HL-60 (cell line): ENCODE measurements around the gene FUBP1.

Source experiments
- DNase-seq, 2 experiments: peaks; one replicate each; pipeline ENCODE4 v3.0.0-alpha.2; 2010 to 2020; ENCODE audit warnings: low read depth in 1 of 2, low spot score in 1 of 2
- H3K27ac ChIP-seq: fragments of 250-450 bp; sonication (Bioruptor Pico); replicated peaks from 2 replicates; pipeline ENCODE4 v1.5.1; 2020; ENCODE audit warnings: mild to moderate bottlenecking, moderate library complexity
- H3K27me3 ChIP-seq: fragments of 250-450 bp; sonication (Bioruptor Pico); 2 replicates; pipeline ENCODE4 v1.5.1; 2021; ENCODE audit warnings: mild to moderate bottlenecking, moderate library complexity; ENCODE audit not compliant: insufficient read depth, poor library complexity, severe bottlenecking
- H3K4me3 ChIP-seq: replicated peaks from 2 replicates; pipeline ENCODE4 v1.5.1; 2011; ENCODE audit warnings: mild to moderate bottlenecking, control low read depth, low read length; ENCODE audit not compliant: insufficient read depth
- GABPA ChIP-seq: IDR thresholded peaks from 2 replicates; pipeline ENCODE4 v1.6.1; 2012; ENCODE audit warnings: low read depth
- POLR2AphosphoS5 ChIP-seq: IDR thresholded peaks from 2 replicates; pipeline ENCODE4 v1.6.1; 2012; ENCODE audit warnings: low read depth
- SPI1 ChIP-seq: IDR thresholded peaks from 2 replicates; pipeline ENCODE4 v1.6.1; 2012; ENCODE audit warnings: low read depth, mild to moderate bottlenecking, borderline replicate concordance
- TF ChIP-seq, protein P1 (sequence below): IDR thresholded peaks from 2 replicates; pipeline ENCODE4 v1.6.1; 2012; ENCODE audit warnings: low read depth; ENCODE audit not compliant: insufficient replicate concordance
- TF ChIP-seq, protein P2 (sequence below): IDR thresholded peaks from one replicate; pipeline ENCODE4 v1.5.1; 2011; ENCODE audit warnings: low read length, control low read depth, inconsistent platforms; ENCODE audit not compliant: insufficient read depth

Gene FUBP1

DNA sequence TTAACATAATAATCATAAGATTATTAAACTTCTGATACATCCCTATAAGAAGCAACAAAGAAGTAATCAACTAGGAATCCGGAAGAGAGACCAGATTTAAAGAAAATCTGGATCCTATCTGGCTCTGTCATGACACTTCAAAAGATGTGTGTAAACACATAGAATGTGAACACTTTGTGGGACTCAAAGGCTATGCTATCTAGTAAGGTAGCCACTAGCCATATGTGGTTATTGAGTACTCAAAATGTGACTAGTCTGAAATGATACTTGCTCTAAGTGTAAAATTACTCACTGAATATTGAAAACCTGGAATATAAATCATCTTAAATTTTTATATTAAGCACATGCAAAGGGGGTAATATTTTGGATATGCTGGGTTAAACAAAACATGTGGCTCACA is 8.7 kb downstream of the FUBP1 start:
- no peak for TF ChIP-seq SPI1
- no peak for TF ChIP-seq POLR2AphosphoS5
- TF ChIP-seq, protein P1, sequence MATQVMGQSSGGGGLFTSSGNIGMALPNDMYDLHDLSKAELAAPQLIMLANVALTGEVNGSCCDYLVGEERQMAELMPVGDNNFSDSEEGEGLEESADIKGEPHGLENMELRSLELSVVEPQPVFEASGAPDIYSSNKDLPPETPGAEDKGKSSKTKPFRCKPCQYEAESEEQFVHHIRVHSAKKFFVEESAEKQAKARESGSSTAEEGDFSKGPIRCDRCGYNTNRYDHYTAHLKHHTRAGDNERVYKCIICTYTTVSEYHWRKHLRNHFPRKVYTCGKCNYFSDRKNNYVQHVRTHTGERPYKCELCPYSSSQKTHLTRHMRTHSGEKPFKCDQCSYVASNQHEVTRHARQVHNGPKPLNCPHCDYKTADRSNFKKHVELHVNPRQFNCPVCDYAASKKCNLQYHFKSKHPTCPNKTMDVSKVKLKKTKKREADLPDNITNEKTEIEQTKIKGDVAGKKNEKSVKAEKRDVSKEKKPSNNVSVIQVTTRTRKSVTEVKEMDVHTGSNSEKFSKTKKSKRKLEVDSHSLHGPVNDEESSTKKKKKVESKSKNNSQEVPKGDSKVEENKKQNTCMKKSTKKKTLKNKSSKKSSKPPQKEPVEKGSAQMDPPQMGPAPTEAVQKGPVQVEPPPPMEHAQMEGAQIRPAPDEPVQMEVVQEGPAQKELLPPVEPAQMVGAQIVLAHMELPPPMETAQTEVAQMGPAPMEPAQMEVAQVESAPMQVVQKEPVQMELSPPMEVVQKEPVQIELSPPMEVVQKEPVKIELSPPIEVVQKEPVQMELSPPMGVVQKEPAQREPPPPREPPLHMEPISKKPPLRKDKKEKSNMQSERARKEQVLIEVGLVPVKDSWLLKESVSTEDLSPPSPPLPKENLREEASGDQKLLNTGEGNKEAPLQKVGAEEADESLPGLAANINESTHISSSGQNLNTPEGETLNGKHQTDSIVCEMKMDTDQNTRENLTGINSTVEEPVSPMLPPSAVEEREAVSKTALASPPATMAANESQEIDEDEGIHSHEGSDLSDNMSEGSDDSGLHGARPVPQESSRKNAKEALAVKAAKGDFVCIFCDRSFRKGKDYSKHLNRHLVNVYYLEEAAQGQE, result no peak
- TF ChIP-seq GABPA, result no peak
- TF ChIP-seq, protein P2, sequence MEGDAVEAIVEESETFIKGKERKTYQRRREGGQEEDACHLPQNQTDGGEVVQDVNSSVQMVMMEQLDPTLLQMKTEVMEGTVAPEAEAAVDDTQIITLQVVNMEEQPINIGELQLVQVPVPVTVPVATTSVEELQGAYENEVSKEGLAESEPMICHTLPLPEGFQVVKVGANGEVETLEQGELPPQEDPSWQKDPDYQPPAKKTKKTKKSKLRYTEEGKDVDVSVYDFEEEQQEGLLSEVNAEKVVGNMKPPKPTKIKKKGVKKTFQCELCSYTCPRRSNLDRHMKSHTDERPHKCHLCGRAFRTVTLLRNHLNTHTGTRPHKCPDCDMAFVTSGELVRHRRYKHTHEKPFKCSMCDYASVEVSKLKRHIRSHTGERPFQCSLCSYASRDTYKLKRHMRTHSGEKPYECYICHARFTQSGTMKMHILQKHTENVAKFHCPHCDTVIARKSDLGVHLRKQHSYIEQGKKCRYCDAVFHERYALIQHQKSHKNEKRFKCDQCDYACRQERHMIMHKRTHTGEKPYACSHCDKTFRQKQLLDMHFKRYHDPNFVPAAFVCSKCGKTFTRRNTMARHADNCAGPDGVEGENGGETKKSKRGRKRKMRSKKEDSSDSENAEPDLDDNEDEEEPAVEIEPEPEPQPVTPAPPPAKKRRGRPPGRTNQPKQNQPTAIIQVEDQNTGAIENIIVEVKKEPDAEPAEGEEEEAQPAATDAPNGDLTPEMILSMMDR, result no peak
- no peak overlapping the region for H3K4me3 ChIP-seq
- no peak for DNase-seq
- H3K27me3 ChIP-seq, result no peaks in the 10 kb centered on the region
- H3K27ac ChIP-seq, result no peak overlapping the region

DNA sequence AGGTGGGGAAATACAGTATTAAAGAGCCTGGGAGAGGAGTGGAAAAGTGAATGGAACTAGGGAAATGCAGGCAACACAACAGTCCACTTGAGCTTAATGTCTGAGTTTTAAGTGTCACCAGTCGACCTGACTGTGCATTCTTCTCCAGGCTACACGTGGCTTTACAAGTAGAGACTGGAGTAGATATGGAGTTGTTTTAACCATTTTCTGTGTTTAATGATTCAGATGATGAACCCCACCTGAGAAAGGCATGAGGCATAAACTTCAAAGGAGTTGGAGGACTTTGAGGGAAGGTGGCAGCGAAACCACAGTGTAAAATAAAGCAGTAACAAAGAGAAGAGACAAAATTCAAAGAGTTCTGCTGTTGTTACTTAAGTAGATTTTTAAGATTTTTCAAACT is 12.6 kb downstream of the FUBP1 start:
- DNase-seq, result no peak
- no peak for TF ChIP-seq POLR2AphosphoS5
- no peak for TF ChIP-seq GABPA
- TF ChIP-seq SPI1, result no peak
- TF ChIP-seq, protein P1, result no peak
- TF ChIP-seq, protein P2, result no peak
- Histone ChIP-seq H3K27ac (no peak overlapping the region), H3K27me3 (no peaks in the 10 kb centered on the region), H3K4me3 (no peak overlapping the region)

DNA sequence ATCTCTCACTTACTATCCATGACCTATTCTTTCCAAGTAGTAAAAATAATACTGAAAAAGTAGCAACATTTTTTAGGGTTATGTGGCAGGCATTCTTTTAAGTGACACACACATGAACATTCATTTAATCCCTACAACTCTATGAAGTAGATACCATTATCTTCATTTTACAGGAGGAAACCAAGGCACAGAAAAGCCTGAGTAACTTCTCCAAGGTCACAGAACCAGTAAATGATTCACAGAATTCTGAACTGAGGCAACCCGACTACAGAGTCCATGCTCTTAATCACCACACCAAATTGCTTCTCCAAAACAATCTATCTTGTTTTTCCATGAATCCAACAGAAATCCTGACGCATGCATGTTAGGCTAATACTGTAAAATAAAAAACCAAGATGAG is 17.5 kb downstream of the FUBP1 start:
- no peak overlapping the region for H3K4me3 ChIP-seq
- no peaks in the 10 kb centered on the region for H3K27me3 ChIP-seq
- TF ChIP-seq SPI1 (no peak), POLR2AphosphoS5 (no peak), GABPA (no peak)
- TF ChIP-seq, protein P1, result no peak
- TF ChIP-seq, protein P2, result no peak
- no peak overlapping the region for H3K27ac ChIP-seq
- DNase-seq, result no peak
